Epithelial cell of proximal tubule (primary cell): Measurements from ENCODE around the gene AFTPH. TPM values are rescaled to one million over a fixed set of nuclear protein-coding genes. Genes with fewer than 3 reads are reported as not detected.

Source experiments
- DNase-seq: peaks from one replicate; pipeline ENCODE4 v3.0.0-alpha.2; 2011; ENCODE audit warnings: low read depth
- H3K4me3 ChIP-seq: 2 replicates; pipeline ENCODE4 v1.5.1; 2011; ENCODE audit warnings: low read depth, mild to moderate bottlenecking, low read length
- total RNA-seq: library from RNA; depleted of rRNA; stranded (reverse); fragments of >200 nt; gene quantifications from 2 replicates; pipeline ENCODE4 v1.2.3, GENCODE V29; 2015
- TF ChIP-seq, protein P1 (sequence below): conservative IDR thresholded peaks from 2 replicates; pipeline ENCODE4 v1.5.1; 2012; ENCODE audit warnings: low read depth, mild to moderate bottlenecking, low read length

Gene AFTPH
- total RNA-seq, 1 donor from 2014 or later = 12.1 TPM

DNA sequence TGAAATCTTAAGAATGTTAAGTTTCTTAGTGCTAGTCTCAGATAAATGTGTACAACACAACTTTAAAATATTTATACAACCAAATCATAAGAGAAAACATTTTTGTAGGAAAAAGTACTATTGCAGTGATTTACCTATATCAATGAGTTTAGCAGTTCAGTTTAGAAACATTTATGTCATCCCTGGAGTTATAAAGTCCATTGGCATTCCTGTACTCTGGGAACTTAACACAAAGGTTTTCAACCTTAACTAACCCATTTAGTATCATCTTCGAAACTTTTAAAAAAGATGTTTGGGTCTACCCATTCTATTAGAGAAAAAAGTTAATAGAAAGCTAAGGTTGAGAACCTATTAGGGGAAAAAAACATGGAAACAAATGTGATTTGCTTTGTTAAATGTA, 10.9 kb downstream of the AFTPH start:
- DNase-seq = no peak
- TF ChIP-seq, protein P1, sequence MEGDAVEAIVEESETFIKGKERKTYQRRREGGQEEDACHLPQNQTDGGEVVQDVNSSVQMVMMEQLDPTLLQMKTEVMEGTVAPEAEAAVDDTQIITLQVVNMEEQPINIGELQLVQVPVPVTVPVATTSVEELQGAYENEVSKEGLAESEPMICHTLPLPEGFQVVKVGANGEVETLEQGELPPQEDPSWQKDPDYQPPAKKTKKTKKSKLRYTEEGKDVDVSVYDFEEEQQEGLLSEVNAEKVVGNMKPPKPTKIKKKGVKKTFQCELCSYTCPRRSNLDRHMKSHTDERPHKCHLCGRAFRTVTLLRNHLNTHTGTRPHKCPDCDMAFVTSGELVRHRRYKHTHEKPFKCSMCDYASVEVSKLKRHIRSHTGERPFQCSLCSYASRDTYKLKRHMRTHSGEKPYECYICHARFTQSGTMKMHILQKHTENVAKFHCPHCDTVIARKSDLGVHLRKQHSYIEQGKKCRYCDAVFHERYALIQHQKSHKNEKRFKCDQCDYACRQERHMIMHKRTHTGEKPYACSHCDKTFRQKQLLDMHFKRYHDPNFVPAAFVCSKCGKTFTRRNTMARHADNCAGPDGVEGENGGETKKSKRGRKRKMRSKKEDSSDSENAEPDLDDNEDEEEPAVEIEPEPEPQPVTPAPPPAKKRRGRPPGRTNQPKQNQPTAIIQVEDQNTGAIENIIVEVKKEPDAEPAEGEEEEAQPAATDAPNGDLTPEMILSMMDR = no peak
- no peak overlapping the region for H3K4me3 ChIP-seq

DNA sequence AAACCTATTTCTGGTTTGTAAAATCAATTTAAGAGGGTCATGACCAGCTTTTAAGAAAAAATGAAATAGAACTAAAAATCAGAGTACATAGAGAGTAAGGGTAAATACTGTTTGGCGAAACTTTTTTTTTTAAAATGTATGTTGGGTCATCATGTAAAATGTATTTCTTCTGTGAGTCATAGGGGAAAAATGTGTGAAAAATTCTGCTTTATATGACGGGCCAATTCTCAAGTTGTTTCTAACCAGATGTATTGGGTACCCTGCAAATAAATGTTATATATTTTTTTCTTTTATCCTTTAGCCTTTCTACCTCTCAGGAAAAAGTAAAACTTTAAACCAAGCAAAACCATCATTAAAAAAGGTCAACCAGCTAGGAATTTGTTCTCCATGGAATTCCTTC, 13.9 kb downstream of the AFTPH start:
- H3K4me3 ChIP-seq = no peak overlapping the region
- TF ChIP-seq, protein P1 = no peak
- no peak for DNase-seq

DNA sequence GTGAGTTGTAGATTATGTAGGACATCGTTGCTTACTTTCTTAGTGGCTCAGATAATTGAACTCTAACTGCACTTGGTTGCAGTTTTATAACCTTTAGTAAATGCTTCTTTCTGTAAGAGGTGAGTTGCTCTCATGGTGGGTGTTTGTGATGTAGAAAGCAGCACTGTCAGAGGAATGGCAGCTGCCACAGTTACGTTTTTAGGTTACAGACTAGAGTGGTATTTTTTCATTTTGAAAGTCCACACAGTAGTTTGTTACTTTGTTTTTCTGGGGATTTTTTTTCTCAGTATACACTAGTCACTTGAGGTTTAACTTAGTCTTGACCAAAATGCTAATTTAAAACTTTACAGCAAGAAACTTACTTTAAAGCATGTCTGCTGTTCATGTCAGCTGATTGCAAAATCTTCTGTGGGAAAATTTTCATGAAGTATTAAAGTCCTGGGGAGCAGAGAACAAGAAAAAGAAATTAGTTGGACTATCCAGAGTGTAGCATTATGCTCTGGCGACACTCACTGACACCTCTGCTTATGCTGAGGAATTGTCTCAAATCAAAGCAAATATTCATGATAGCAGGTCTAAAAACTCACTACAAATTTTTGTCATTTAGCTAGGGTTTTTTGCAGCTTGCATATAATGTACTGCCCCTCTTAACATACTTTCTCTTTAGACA, 14.8 kb downstream of the AFTPH start:
- H3K4me3 ChIP-seq = no peak overlapping the region
- DNase-seq = no peak
- TF ChIP-seq, protein P1 = no peak

DNA sequence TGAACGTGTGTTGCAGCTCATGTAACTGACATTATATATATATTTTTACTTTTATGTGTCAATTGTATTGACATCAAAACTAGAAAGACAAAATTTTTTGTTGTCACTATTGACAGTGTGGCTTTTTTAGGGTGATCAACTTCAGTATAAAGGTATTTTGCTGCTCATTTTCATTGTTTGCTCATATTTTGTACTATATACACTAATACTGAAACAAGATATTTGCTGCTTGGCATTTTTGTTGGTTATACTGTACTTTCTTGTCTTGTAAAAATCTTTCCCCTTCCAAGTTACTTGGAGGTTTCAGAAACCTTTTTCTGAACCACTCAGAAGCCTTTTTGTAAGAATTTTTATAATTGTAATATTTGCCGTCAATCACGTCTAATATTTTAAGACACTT, 16.5 kb downstream of the AFTPH start:
- DNase-seq = no peak
- no peak overlapping the region for H3K4me3 ChIP-seq
- TF ChIP-seq, protein P1 = no peak

DNA sequence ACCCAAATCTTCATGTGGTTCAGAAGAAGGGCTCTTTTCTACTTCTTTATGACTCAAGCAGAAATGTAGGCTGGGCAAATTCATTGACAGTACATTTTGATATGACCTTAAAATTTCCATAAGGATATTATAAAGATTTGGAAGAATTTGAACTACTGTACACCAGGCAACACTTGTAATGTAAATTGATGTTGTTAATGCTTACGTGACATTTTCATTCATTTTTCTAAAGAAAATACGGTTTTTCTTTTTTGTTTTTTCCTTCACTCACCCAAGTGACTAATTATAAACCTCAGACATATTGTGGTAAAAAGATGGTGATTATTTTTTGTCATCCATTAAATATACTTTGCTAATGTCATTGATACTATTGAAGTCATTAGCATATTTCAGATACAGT, 17.4 kb downstream of the AFTPH start:
- H3K4me3 ChIP-seq = no peak overlapping the region
- DNase-seq = no peak
- TF ChIP-seq, protein P1 = no peak

DNA sequence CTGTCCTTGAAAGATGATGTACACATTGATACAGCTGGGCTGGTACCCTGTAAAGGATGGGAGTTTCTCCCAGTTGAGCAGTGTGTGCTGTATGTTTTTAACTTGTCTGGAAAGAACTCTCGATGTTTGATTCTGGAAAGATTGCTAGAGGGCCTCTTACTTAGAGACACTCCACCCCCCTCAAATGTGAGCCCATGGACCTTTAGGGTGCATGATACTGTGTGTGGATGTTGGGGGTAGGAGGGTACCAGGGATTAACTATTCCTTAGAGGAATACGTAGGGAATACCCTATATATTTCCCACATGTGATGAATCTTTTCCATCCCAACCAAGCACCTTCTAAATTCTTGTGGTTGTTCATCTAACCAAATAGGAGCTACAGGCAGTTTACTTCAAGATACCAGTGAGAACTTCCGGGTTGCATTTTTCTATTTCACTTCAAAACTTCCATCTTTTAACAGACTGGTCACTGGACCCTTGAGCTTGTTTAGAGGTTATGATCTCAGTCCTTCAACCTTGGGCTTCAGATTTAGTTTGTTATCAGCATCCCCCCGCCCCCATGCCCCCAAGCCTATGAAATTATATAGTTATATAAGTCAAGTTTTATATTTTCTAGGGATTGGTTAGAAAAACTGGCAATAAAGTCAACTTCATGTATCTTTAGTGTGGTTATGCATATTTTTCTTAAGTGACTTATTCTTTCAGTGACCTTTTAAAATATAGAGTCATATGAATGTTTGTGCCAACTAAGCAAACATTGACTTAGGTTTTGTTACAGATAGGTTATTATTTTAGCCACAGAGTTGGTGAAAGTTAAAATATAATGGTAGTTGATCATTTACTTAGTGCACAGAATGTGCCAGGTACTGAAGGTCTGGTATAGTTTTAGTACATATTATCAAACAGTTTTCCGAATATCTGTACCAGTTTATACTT, 18.2 kb downstream of the AFTPH start:
- no peak overlapping the region for H3K4me3 ChIP-seq
- TF ChIP-seq, protein P1 = no peak
- no peak for DNase-seq
